ENCODE data around the gene ARHGAP10. TPM values are rescaled to one million over a fixed set of nuclear protein-coding genes. Genes with fewer than 3 reads are reported as not detected.

The ARHGAP10 gene
- total and polyA plus RNA-seq, 3 donors from 2014 or later: 17.4 to 108 (median 83.5) TPM

DNA sequence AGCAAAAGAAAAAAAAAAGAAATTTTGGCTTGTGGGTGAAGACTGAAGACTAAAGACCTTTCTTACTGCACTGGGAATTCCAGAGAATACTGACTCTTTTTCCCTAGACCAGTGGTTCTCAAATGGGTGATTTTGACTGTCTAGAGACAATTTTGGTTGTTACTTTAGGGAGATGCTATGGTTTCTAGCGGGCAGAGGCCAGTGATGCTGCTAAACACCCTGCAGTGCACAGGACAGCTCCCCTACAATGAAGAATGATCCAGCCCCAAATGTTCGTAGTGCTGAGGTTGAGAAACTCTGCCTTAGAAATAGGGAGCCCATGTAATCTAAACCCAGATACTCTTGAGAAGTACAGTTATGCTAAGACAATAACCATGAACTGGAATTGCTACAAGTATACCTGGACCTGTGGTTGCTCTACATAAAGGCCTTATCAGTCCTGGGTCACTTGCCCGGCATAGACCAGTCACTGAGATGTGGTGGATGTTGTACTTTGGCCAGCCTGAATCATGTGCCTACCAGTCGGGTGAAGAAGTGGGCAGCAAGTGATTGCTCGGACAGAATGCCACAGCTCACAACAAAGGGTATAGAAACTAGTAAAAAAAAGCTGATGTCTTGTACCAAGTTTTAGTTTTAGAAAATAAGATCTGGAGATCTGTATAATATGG is 16.0 kb downstream of the ARHGAP10 start:
- Histone ChIP-seq H3K27ac (no peak overlapping the region), H3K27me3 (no peaks in the 10 kb centered on the region), H3K4me1 (no peaks in the 10 kb centered on the region), H3K36me3 (ENCODE audit: low read depth, missing control alignments) (no peaks in the 10 kb centered on the region), H3K4me3 (no peak overlapping the region), H3K9me3 (no peaks in the 10 kb centered on the region)
- TF ChIP-seq POLR2A (IDR thresholded peaks at IDR 0.05): no peak
- TF ChIP-seq, protein P1, sequence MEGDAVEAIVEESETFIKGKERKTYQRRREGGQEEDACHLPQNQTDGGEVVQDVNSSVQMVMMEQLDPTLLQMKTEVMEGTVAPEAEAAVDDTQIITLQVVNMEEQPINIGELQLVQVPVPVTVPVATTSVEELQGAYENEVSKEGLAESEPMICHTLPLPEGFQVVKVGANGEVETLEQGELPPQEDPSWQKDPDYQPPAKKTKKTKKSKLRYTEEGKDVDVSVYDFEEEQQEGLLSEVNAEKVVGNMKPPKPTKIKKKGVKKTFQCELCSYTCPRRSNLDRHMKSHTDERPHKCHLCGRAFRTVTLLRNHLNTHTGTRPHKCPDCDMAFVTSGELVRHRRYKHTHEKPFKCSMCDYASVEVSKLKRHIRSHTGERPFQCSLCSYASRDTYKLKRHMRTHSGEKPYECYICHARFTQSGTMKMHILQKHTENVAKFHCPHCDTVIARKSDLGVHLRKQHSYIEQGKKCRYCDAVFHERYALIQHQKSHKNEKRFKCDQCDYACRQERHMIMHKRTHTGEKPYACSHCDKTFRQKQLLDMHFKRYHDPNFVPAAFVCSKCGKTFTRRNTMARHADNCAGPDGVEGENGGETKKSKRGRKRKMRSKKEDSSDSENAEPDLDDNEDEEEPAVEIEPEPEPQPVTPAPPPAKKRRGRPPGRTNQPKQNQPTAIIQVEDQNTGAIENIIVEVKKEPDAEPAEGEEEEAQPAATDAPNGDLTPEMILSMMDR (IDR thresholded peaks at IDR 0.05): no peak
- intact Hi-C loops (cut with DNase I; ENCODE audit: low total_unique reads): no loop called here
- no peak for DNase-seq
- WGBS, 2 donors: 71 to 81% methylated on average over 5 of the region's 5 CpGs

DNA sequence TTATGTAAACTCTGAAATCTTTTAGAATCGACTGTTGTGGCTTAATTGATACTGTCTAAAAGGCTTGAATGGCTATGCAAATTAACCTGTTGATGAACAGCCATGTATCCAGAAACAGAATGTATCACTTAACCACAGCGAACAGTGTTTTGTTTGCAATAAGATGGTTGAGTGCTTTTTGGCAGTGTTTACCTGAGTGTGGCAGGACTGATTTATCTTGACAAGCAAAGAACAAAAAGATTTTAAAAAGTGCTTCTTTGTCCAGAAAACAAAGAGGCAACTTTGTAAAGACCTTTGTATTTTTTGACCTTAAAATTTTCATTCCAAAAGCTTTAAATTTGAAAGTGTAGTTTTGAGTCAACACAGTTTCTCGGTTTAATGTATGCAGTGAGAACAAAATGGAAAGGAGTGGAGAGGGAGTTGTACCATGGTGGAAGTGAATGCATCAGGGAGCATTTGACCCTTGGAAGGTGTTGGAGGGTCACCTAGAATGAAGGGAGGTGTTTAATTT is 18.0 kb downstream of the ARHGAP10 start:
- no peaks in the 10 kb centered on the region for H3K36me3 ChIP-seq (ENCODE audit: low read depth, missing control alignments)
- TF ChIP-seq, protein P1 (IDR thresholded peaks at IDR 0.05): no peak
- TF ChIP-seq POLR2A (IDR thresholded peaks at IDR 0.05): no peak
- peaks cover 5% of the 10 kb centered on the region for H3K4me1 ChIP-seq
- WGBS, 2 donors: 51 to 67% methylated on average over 3 of the region's 3 CpGs
- H3K9me3 ChIP-seq: no peaks in the 10 kb centered on the region
- no peak for DNase-seq
- H3K27me3 ChIP-seq: no peaks in the 10 kb centered on the region
- intact Hi-C loops (cut with DNase I; ENCODE audit: low total_unique reads): no loop called here
- H3K4me3 ChIP-seq: no peak overlapping the region
- H3K27ac ChIP-seq: no peak overlapping the region

DNA sequence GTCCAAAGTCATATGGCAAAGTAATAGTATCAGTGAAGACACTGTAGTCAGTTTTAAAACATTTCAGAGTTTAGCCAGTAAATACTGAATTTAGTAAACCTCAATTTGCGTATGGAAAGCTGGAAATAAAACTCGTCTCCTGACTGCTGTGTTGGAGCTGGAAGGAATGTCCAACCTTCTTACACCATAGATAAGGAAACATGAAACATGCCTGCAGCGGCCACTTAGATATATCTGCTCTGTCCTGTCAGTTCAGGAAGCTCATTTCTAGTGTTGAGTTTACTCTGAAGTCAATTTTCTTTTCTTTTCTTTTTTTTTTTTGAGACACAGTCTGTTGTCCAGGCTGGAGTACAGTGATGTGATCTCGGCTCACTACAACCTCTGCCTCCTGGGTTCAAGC is 21.2 kb downstream of the ARHGAP10 start:
- H3K4me1 ChIP-seq: peaks cover 14% of the 10 kb centered on the region
- 63 to 66% methylated on average over 4 of the region's 4 CpGs for WGBS, 2 donors
- intact Hi-C loops (cut with DNase I; ENCODE audit: low total_unique reads): no loop called here

DNA sequence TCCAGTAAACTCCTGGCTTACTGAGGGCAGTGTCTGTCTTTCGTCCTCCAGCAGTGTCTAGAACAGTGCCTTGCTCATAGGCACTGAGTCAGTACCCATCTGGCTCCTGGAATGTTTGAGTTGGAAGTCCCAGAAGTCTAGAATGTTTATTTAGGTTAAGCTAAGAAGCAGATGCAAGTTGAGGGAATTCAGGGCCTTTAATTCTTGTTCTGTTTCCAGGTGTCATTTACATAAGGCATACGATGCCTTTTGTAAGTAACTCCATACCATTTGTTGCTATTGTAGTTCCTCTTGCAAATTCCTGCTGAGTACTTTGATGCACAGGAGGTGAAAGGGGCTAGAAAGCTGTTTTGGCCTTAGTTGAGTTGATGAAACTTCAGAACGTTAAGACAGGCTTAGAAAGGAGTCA is 22.2 kb downstream of the ARHGAP10 start:
- peak overlapping the region; percentile 60 to 85 for H3K27ac ChIP-seq
- H3K27me3 ChIP-seq: no peaks in the 10 kb centered on the region
- intact Hi-C loops (cut with DNase I; ENCODE audit: low total_unique reads): no loop called here
- TF ChIP-seq, protein P1 (IDR thresholded peaks at IDR 0.05): no peak
- TF ChIP-seq POLR2A (IDR thresholded peaks at IDR 0.05): no peak
- H3K4me3 ChIP-seq: no peak overlapping the region
- H3K36me3 ChIP-seq (ENCODE audit: low read depth, missing control alignments): no peaks in the 10 kb centered on the region
- peaks cover 14% of the 10 kb centered on the region for H3K4me1 ChIP-seq
- H3K9me3 ChIP-seq: no peaks in the 10 kb centered on the region
- DNase-seq: no peak
- WGBS, 2 donors: 56 to 64% methylated on average over 3 of the region's 3 CpGs

More for the DNA sequence above, 21.2 kb downstream of the ARHGAP10 start:
- H3K9me3 ChIP-seq: no peaks in the 10 kb centered on the region
- H3K36me3 ChIP-seq (ENCODE audit: low read depth, missing control alignments): no peaks in the 10 kb centered on the region
- H3K4me3 ChIP-seq: no peak overlapping the region
- H3K27ac ChIP-seq: peak overlapping the region in 1 of 2 donors; percentile 85
- no peak for DNase-seq
- H3K27me3 ChIP-seq: no peaks in the 10 kb centered on the region
- no peak for TF ChIP-seq POLR2A (IDR thresholded peaks at IDR 0.05)
- TF ChIP-seq, protein P1 (IDR thresholded peaks at IDR 0.05): no peak

Data from testis (tissue), 3 donors.